ENCODE data around the gene PRDM16. TPM values are rescaled to one million over a fixed set of nuclear protein-coding genes. Genes with fewer than 3 reads are reported as not detected.

The PRDM16 gene
- total and polyA plus RNA-seq, 2 experiments from 2014 or later: 0.14 to 0.16 TPM

DNA sequence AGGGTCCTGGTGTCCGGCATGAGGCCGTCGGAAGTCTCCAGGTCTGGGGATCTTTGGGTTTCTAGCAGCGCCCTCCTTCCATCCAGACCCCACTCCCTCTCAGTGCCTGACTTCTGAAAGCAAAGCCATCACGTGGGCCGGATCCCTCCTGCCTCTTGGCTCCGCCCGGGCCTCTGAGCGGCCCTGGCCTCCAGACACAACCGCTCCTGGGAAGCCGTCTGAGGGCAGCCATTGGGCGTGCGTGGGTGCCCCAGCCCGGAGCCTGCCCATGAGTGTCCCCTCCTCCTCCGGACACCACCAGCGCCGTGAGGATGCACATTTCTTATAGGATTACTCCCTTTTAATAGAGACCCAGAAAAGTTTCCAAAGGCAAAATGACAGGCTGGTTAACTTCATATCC, 248.5 kb downstream of the PRDM16 start (continued):
- TF ChIP-seq, protein P1, sequence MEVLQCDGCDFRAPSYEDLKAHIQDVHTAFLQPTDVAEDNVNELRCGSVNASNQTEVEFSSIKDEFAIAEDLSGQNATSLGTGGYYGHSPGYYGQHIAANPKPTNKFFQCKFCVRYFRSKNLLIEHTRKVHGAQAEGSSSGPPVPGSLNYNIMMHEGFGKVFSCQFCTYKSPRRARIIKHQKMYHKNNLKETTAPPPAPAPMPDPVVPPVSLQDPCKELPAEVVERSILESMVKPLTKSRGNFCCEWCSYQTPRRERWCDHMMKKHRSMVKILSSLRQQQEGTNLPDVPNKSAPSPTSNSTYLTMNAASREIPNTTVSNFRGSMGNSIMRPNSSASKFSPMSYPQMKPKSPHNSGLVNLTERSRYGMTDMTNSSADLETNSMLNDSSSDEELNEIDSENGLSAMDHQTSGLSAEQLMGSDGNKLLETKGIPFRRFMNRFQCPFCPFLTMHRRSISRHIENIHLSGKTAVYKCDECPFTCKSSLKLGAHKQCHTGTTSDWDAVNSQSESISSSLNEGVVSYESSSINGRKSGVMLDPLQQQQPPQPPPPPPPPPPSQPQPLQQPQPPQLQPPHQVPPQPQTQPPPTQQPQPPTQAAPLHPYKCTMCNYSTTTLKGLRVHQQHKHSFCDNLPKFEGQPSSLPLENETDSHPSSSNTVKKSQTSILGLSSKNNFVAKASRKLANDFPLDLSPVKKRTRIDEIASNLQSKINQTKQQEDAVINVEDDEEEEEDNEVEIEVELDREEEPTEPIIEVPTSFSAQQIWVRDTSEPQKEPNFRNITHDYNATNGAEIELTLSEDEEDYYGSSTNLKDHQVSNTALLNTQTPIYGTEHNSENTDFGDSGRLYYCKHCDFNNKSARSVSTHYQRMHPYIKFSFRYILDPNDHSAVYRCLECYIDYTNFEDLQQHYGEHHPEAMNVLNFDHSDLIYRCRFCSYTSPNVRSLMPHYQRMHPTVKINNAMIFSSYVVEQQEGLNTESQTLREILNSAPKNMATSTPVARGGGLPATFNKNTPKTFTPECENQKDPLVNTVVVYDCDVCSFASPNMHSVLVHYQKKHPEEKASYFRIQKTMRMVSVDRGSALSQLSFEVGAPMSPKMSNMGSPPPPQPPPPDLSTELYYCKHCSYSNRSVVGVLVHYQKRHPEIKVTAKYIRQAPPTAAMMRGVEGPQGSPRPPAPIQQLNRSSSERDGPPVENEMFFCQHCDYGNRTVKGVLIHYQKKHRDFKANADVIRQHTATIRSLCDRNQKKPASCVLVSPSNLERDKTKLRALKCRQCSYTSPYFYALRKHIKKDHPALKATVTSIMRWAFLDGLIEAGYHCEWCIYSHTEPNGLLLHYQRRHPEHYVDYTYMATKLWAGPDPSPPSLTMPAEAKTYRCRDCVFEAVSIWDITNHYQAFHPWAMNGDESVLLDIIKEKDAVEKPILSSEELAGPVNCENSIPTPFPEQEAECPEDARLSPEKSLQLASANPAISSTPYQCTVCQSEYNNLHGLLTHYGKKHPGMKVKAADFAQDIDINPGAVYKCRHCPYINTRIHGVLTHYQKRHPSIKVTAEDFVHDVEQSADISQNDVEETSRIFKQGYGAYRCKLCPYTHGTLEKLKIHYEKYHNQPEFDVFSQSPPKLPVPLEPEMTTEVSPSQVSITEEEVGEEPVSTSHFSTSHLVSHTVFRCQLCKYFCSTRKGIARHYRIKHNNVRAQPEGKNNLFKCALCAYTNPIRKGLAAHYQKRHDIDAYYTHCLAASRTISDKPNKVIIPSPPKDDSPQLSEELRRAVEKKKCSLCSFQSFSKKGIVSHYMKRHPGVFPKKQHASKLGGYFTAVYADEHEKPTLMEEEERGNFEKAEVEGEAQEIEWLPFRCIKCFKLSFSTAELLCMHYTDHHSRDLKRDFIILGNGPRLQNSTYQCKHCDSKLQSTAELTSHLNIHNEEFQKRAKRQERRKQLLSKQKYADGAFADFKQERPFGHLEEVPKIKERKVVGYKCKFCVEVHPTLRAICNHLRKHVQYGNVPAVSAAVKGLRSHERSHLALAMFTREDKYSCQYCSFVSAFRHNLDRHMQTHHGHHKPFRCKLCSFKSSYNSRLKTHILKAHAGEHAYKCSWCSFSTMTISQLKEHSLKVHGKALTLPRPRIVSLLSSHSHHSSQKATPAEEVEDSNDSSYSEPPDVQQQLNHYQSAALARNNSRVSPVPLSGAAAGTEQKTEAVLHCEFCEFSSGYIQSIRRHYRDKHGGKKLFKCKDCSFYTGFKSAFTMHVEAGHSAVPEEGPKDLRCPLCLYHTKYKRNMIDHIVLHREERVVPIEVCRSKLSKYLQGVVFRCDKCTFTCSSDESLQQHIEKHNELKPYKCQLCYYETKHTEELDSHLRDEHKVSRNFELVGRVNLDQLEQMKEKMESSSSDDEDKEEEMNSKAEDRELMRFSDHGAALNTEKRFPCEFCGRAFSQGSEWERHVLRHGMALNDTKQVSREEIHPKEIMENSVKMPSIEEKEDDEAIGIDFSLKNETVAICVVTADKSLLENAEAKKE (CRISPR knock-in tag; IDR thresholded peaks at IDR 0.05): no peak
- no peak for TF ChIP-seq JUNB (IDR thresholded peaks at IDR 0.05; ENCODE audit: unreplicated experiment)
- TF ChIP-seq, protein P2, sequence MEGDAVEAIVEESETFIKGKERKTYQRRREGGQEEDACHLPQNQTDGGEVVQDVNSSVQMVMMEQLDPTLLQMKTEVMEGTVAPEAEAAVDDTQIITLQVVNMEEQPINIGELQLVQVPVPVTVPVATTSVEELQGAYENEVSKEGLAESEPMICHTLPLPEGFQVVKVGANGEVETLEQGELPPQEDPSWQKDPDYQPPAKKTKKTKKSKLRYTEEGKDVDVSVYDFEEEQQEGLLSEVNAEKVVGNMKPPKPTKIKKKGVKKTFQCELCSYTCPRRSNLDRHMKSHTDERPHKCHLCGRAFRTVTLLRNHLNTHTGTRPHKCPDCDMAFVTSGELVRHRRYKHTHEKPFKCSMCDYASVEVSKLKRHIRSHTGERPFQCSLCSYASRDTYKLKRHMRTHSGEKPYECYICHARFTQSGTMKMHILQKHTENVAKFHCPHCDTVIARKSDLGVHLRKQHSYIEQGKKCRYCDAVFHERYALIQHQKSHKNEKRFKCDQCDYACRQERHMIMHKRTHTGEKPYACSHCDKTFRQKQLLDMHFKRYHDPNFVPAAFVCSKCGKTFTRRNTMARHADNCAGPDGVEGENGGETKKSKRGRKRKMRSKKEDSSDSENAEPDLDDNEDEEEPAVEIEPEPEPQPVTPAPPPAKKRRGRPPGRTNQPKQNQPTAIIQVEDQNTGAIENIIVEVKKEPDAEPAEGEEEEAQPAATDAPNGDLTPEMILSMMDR (conservative IDR thresholded peaks at IDR 0.05; ENCODE audit: low read depth in 2 of 2): no peak
- TF ChIP-seq, protein P3, sequence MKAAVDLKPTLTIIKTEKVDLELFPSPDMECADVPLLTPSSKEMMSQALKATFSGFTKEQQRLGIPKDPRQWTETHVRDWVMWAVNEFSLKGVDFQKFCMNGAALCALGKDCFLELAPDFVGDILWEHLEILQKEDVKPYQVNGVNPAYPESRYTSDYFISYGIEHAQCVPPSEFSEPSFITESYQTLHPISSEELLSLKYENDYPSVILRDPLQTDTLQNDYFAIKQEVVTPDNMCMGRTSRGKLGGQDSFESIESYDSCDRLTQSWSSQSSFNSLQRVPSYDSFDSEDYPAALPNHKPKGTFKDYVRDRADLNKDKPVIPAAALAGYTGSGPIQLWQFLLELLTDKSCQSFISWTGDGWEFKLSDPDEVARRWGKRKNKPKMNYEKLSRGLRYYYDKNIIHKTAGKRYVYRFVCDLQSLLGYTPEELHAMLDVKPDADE (IDR thresholded peaks at IDR 0.05): no peak

DNA sequence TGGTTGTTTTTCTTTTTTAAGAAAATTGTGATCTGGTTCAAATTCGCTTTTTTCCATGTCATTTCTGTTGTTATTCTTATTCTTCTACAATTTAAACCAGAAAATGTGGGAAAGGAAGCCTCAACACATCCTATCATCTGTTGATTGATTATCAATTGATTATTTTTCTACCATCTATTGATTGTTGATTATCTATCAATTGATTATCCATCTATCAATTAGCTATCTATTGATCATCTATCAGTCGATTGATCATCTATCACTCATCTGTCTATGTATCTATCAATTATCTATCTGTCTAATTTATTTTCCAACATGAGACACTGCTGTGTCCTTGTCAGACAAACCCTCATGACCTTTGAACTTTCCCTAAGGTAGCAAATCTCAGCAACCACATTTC, 249.3 kb downstream of the PRDM16 start:
- no peaks in the 10 kb centered on the region for H3K36me3 Mint-ChIP-seq (ENCODE audit: low read depth)
- H3K4me1 ChIP-seq (ENCODE audit: insufficient read depth): peaks cover 7% of the 10 kb centered on the region
- H3K4me3 ChIP-seq: no peak overlapping the region
- H3K9me3 Mint-ChIP-seq: no peaks in the 10 kb centered on the region
- H4K20me1 ChIP-seq (replicated peaks; ENCODE audit: insufficient read depth): no peaks in the 10 kb centered on the region
- H3F3A ChIP-seq (replicated peaks; ENCODE audit: low read depth): 0 out of 2 replicates have a peak, but pooled peaks cover 4% of the 10 kb centered on the region
- H3K79me2 ChIP-seq (replicated peaks; ENCODE audit: insufficient read depth): no peaks in the 10 kb centered on the region
- H2AFZ ChIP-seq: no peak overlapping the region
- DNase-seq (ENCODE audit: low spot score) (no peak), ATAC-seq (no peak)
- no peaks in the 10 kb centered on the region for H3K36me3 ChIP-seq (ENCODE audit: insufficient read depth)
- H3K27me3 Mint-ChIP-seq (ENCODE audit: insufficient read depth, low read depth, poor library complexity): peaks cover 34% of the 10 kb centered on the region
- H3K27ac ChIP-seq (ENCODE audit: low read depth): no peak overlapping the region
- H3K4me2 ChIP-seq: no peak overlapping the region
- H3K4me3 Mint-ChIP-seq: no peak overlapping the region
- no peak overlapping the region for H3K27ac Mint-ChIP-seq
- H3K9me2 ChIP-seq (ENCODE audit: insufficient read depth): no peaks in the 10 kb centered on the region
- peaks cover 30% of the 10 kb centered on the region for H3K4me1 Mint-ChIP-seq
- H3K27me3 ChIP-seq (ENCODE audit: insufficient read depth): no peaks in the 10 kb centered on the region
- TF ChIP-seq EZH2 (IDR thresholded peaks at IDR 0.05; ENCODE audit: low read depth, unreplicated experiment) (no peak), ZNF114 (CRISPR knock-in tag; IDR thresholded peaks at IDR 0.05) (no peak), JUNB (IDR thresholded peaks at IDR 0.05; ENCODE audit: unreplicated experiment) (no peak), NANOG (IDR thresholded peaks at IDR 0.05; ENCODE audit: borderline replicate concordance) (no peak), ZNF331 (CRISPR knock-in tag; IDR thresholded peaks at IDR 0.05; ENCODE audit: low read depth) (no peak)
- TF ChIP-seq, protein P4, sequence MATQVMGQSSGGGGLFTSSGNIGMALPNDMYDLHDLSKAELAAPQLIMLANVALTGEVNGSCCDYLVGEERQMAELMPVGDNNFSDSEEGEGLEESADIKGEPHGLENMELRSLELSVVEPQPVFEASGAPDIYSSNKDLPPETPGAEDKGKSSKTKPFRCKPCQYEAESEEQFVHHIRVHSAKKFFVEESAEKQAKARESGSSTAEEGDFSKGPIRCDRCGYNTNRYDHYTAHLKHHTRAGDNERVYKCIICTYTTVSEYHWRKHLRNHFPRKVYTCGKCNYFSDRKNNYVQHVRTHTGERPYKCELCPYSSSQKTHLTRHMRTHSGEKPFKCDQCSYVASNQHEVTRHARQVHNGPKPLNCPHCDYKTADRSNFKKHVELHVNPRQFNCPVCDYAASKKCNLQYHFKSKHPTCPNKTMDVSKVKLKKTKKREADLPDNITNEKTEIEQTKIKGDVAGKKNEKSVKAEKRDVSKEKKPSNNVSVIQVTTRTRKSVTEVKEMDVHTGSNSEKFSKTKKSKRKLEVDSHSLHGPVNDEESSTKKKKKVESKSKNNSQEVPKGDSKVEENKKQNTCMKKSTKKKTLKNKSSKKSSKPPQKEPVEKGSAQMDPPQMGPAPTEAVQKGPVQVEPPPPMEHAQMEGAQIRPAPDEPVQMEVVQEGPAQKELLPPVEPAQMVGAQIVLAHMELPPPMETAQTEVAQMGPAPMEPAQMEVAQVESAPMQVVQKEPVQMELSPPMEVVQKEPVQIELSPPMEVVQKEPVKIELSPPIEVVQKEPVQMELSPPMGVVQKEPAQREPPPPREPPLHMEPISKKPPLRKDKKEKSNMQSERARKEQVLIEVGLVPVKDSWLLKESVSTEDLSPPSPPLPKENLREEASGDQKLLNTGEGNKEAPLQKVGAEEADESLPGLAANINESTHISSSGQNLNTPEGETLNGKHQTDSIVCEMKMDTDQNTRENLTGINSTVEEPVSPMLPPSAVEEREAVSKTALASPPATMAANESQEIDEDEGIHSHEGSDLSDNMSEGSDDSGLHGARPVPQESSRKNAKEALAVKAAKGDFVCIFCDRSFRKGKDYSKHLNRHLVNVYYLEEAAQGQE (IDR thresholded peaks at IDR 0.05; ENCODE audit: unreplicated experiment): no peak
- TF ChIP-seq, protein P3 (IDR thresholded peaks at IDR 0.05): no peak

All from GM23338 (cell line).